Adrenal gland (tissue), 5 donors: Measurements from ENCODE around the gene ARHGAP22.

Experiments
- CTCF ChIP-seq, 6 experiments: fragments of 450-650 bp in 4 of 6; fragments of 200-600 bp in 2 of 6; sonication (generic) in 1 of 6; IDR thresholded peaks; 1 replicate in 5 of 6; 2 replicates in 1 of 6; pipeline versions ENCODE4 v1.5.1 to v1.8.0; 2016 to 2021; ENCODE audit warnings: antibody characterized with exemption in 6 of 6, mild to moderate bottlenecking in 2 of 6, moderate library complexity in 1 of 6
- POLR2A ChIP-seq, 2 donors: fragments of 450-650 bp; IDR thresholded peaks; one replicate each; pipeline ENCODE4 v1.6.1; 2017; ENCODE audit warnings: antibody characterized with exemption in 2 of 2, mild to moderate bottlenecking in 2 of 2, moderate library complexity in 1 of 2
- donor health status: DM: no; HTN: no; CAD: no.

GRCh38 chr10:48638739-48639527 is 34.1 kb upstream of the ARHGAP22 start:
- no peak for TF ChIP-seq CTCF (IDR thresholded peaks at IDR 0.05)
- no peak for TF ChIP-seq POLR2A (IDR thresholded peaks at IDR 0.05)
